ENCODE measurements around the gene HECTD4. TPM values are rescaled to one million over a fixed set of nuclear protein-coding genes. Genes with fewer than 3 reads are reported as not detected.
"Not testable (repeated sequence)": the region's sequence is repeated elsewhere in the genome, so short reads cannot be mapped to it uniquely, and the experiment has no call there.

The HECTD4 gene
- total and polyA plus RNA-seq, 12 donors: 17.5 to 50.0 (median 27.7) TPM

GRCh38 chr12:112230136-112230535 is 152.1 kb downstream of the HECTD4 start:
- 80 to 86% (median 85%) methylated on average over 4 of the region's 4 CpGs for WGBS, 4 donors
- Histone ChIP-seq H3K36me3 (replicated peaks in 1 of 2) (peaks cover 0 to 91% of the 10 kb centered on the region in 2 donors), H3K4me1 (replicated peaks in 1 of 2) (no peaks in the 10 kb centered on the region), H3K9me3 (replicated peaks in 1 of 3) (no peaks in the 10 kb centered on the region), H3K27me3 (no peaks in the 10 kb centered on the region), H3K4me3 (no peak overlapping the region), H3K27ac (no peak overlapping the region)
- intact Hi-C loops (cut with DNase I): no loop called here
- DNase-seq: no peak
- TF ChIP-seq POLR2A (IDR thresholded peaks at IDR 0.05) (no peak), CTCF (IDR thresholded peaks at IDR 0.05) (no peak)

- H3K27me3 ChIP-seq: no peaks in the 10 kb centered on the region
- TF ChIP-seq CTCF (IDR thresholded peaks at IDR 0.05) (no peak), POLR2A (IDR thresholded peaks at IDR 0.05) (no peak)
- no peak overlapping the region for H3K27ac ChIP-seq
- no peaks in the 10 kb centered on the region for H3K4me1 ChIP-seq (replicated peaks in 1 of 2)
- 88 to 94% (median 92%) methylated on average over 3 of the region's 3 CpGs for WGBS, 4 donors
- intact Hi-C loops (cut with DNase I): no loop called here
- H3K36me3 ChIP-seq (replicated peaks in 1 of 2): peaks cover 0 to 73% of the 10 kb centered on the region in 2 donors
- no peak overlapping the region for H3K4me3 ChIP-seq
- no peaks in the 10 kb centered on the region for H3K9me3 ChIP-seq (replicated peaks in 1 of 3)
- no peak for DNase-seq
Measured at GRCh38 chr12:112226768-112227167, 155.5 kb downstream of the HECTD4 start.

- intact Hi-C loops (cut with DNase I); H3K4me3 ChIP-seq; H3K9me3 ChIP-seq (replicated peaks in 1 of 3); H3K27me3 ChIP-seq; H3K27ac ChIP-seq; DNase-seq; H3K4me1 ChIP-seq (replicated peaks in 1 of 2): not testable (repeated sequence)
- peaks cover 0 to 29% of the 10 kb centered on the region in 2 donors for H3K36me3 ChIP-seq (replicated peaks in 1 of 2)
- WGBS, 4 donors: 88 to 96% (median 93%) methylated on average over 7 of the region's 7 CpGs
Measured at GRCh38 chr12:112220628-112221027, 161.6 kb downstream of the HECTD4 start.

GRCh38 chr12:112219195-112219594 is 163.0 kb downstream of the HECTD4 start:
- Histone ChIP-seq H3K27ac (no peak overlapping the region), H3K4me1 (replicated peaks in 1 of 2) (no peaks in the 10 kb centered on the region), H3K27me3 (no peaks in the 10 kb centered on the region), H3K9me3 (replicated peaks in 1 of 3) (no peaks in the 10 kb centered on the region), H3K4me3 (no peak overlapping the region), H3K36me3 (replicated peaks in 1 of 2) (peaks cover 0 to 33% of the 10 kb centered on the region in 2 donors)
- intact Hi-C loops (cut with DNase I): no loop called here
- DNase-seq: no peak
- WGBS, 4 donors: 86 to 88% (median 88%) methylated on average over 11 of the region's 11 CpGs
- TF ChIP-seq POLR2A (IDR thresholded peaks at IDR 0.05) (no peak), CTCF (IDR thresholded peaks at IDR 0.05) (no peak)

GRCh38 chr12:112218150-112218549 is 164.1 kb downstream of the HECTD4 start:
- Histone ChIP-seq H3K27me3 (no peaks in the 10 kb centered on the region), H3K4me3 (no peak overlapping the region), H3K4me1 (replicated peaks in 1 of 2) (no peaks in the 10 kb centered on the region), H3K9me3 (replicated peaks in 1 of 3) (no peaks in the 10 kb centered on the region), H3K36me3 (replicated peaks in 1 of 2) (peaks cover 0 to 36% of the 10 kb centered on the region in 2 donors), H3K27ac (no peak overlapping the region)
- intact Hi-C loops (cut with DNase I): no loop called here
- 87 to 92% (median 90%) methylated on average over 3 of the region's 3 CpGs for WGBS, 4 donors
- no peak for TF ChIP-seq CTCF (IDR thresholded peaks at IDR 0.05)
- no peak for DNase-seq
